ENCODE data around the gene ZYX.

The ZYX gene

DNA sequence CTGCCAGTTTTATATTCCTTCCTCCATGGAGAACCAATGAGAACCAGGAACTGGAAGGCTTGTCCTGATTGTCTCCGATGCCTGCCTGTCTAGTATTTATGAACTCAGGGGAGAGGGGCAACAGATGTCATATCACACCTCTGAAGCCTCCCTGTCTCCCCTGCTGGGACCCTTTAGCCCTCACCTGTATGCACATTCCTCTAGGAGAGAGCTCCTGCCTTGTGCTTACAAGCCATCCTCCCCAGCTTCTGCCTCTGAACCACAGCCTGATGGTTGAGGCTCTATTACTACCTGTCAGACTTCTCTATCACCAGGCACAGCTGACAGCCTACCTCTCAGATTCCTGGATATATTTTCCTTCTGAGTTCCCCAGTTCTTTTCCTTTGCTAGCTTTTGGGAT is 12.8 kb upstream of the ZYX start:
- TF ChIP-seq, protein P1, sequence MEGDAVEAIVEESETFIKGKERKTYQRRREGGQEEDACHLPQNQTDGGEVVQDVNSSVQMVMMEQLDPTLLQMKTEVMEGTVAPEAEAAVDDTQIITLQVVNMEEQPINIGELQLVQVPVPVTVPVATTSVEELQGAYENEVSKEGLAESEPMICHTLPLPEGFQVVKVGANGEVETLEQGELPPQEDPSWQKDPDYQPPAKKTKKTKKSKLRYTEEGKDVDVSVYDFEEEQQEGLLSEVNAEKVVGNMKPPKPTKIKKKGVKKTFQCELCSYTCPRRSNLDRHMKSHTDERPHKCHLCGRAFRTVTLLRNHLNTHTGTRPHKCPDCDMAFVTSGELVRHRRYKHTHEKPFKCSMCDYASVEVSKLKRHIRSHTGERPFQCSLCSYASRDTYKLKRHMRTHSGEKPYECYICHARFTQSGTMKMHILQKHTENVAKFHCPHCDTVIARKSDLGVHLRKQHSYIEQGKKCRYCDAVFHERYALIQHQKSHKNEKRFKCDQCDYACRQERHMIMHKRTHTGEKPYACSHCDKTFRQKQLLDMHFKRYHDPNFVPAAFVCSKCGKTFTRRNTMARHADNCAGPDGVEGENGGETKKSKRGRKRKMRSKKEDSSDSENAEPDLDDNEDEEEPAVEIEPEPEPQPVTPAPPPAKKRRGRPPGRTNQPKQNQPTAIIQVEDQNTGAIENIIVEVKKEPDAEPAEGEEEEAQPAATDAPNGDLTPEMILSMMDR (IDR thresholded peaks at IDR 0.05; ENCODE audit: insufficient read depth, low read length, missing control alignments): no peak
- POLR2A ChIA-PET: no interaction called here
- no peak overlapping the region for H3K4me3 ChIP-seq (ENCODE audit: low read depth, low read length)
- DNase-seq (ENCODE audit: low read depth, low spot score): no peak
- CTCF ChIA-PET: interaction anchor here (1.3 to 7.0 kb wide), 4 partner anchors 8 to 128 kb away, joined by 4 to 70 read pairs (median 9); partner anchors contain the start of gene ZYX

DNA sequence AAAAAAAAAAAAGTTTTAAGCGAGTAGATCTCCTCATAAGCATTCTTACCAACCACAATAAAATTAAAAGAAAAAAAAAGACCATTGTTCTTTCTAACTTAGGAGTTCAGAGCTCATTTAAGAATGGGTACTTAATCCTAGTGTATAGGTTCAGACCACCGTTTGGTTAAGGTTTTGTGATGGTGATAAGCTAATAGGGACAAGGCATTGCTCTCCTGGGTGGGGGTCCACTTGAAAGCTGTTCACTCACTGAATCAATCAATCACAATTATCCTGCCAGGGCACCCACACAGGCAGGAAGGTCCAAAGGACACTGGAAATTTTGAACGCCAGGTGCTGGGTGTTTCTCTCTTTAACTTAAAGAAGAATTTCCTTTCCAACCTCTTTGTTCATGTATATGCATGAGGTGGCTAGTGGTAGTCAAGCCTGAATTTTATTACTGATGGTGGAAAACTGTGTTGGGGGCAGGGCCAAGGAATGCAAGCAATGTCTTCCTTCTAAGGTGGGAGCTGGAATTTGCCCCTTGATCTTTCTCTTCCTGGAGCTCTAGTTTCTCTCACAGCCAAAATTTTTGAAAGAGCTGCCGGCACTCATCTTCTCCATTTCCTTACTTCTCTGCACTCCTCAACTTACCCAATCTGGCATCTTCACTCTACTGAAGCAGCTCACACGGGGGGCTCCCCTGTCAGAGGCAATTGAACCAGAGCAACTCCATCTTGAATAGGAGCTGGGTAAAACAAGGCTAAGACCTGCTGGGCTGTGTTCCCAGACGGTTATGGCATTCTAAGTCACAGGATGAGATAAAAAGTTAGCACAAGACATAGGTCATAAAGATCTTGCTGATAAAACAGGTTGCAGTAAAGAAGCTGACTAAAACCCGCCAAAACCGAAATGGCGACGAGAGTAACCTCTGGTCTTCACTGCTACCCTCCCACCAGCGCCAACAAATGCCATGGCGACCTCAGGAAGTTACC is 11.2 kb upstream of the ZYX start:
- POLR2A ChIA-PET: interaction anchor here (1.1 kb wide), 1 partner anchor 10 kb away, joined by 3 read pairs; no protein-coding TSS in a partner anchor
- TF ChIP-seq, protein P1 (IDR thresholded peaks at IDR 0.05; ENCODE audit: insufficient read depth, low read length, missing control alignments): no peak
- no peak overlapping the region for H3K4me3 ChIP-seq (ENCODE audit: low read depth, low read length)
- CTCF ChIA-PET: interaction anchor here (0.9 to 7.0 kb wide), 6 partner anchors 10 to 130 kb away, joined by 3 to 70 read pairs (median 6); partner anchors contain the start of gene ZYX
- no peak for DNase-seq (ENCODE audit: low read depth, low spot score)

DNA sequence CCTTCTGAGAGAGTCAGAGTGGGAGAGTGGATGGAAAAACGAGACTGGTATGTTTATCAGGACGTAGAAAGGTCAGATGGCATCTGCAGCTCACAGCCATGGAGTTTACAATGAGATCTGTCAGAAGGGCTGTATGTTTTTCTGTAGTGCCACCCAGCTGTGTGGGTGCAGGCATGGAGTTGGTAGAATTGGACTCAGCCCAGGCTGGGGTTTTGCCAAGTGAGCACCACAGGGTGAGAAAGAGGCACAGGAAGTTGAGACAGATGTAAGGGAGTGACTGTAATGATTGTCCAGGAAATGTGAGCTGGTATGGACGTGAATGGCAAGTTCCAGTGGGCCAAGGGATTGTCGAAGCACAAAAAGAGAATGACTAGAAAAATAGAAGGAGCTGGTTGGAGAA is 9.1 kb upstream of the ZYX start:
- no peak overlapping the region for H3K4me3 ChIP-seq (ENCODE audit: low read depth, low read length)
- POLR2A ChIA-PET: interaction anchor here (1.3 kb wide), 1 partner anchor 8 kb away, joined by 7 read pairs; the partner anchor contains the start of gene ZYX
- CTCF ChIA-PET: interaction anchor here (0.9 to 1.2 kb wide), 2 partner anchors 8 to 18 kb away, joined by 3 to 10 read pairs; no protein-coding TSS in a partner anchor
- DNase-seq (ENCODE audit: low read depth, low spot score): no peak
- TF ChIP-seq, protein P1 (IDR thresholded peaks at IDR 0.05; ENCODE audit: insufficient read depth, low read length, missing control alignments): no peak

DNA sequence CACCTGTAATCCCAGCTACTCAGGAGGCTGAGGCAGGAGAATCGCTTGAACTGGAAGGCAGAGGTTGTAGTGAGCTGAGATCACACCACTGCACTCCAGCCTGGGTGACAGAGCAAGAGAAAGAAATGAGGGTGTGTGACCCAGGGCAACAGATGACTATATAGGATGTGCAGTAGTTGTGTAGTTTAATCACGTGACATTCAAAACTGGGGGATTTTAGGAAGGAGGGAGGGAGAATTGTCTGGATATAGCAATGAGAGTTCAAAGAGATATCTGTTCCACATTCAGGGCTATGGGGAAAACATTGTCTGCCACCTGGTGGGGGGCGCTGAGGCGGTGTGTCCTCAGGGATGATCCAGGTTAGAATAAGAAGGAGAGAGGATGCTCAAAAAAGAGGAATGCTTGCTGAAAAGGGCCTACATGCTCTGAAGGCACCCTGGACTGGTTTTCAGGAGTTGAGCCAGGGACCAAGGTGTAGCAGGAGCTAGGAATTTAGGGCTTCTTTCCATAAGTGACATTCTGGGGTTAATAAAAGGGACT is 7.8 kb upstream of the ZYX start:
- H3K4me3 ChIP-seq (ENCODE audit: low read depth, low read length): no peak overlapping the region
- no peak for DNase-seq (ENCODE audit: low read depth, low spot score)
- POLR2A ChIA-PET: no interaction called here
- CTCF ChIA-PET: interaction anchor here (1.2 kb wide), 1 partner anchor 133 kb away, joined by 6 read pairs; no protein-coding TSS in a partner anchor
- TF ChIP-seq, protein P1 (IDR thresholded peaks at IDR 0.05; ENCODE audit: insufficient read depth, low read length, missing control alignments): no peak

DNA sequence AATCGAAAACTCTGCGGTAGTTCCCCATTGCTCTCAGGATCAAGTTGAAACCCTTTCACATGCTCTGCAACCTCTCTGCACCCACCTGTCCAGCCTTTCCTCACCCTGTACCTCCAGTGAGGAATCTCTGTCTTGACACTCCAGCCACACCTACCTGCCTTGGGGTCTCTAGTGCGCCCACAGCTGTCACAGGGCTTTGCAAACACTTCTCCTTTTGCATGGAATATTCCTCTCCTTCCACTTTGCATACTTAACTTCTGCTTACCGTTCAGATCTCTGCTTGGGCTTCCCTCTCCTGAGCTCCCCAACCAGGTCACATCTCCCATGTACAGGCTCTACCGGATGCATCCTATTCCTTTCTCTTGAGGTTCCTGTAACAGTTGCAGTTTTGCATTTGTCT is 6.6 kb upstream of the ZYX start:
- no peak for DNase-seq (ENCODE audit: low read depth, low spot score)
- no peak overlapping the region for H3K4me3 ChIP-seq (ENCODE audit: low read depth, low read length)
- ChIA-PET POLR2A (no interaction called here), CTCF (interaction anchor here (0.9 to 1.8 kb wide), 4 partner anchors 10 to 135 kb away, joined by 4 to 9 read pairs (median 6); no protein-coding TSS in a partner anchor)
- TF ChIP-seq, protein P1 (IDR thresholded peaks at IDR 0.05; ENCODE audit: insufficient read depth, low read length, missing control alignments): no peak

All from AG04449 (cell line).